HS-5 (cell line): ENCODE measurements around the gene CDH6.
A peak's percentile ranks its signal among the peaks of the same experiment; 100 is the strongest.

ENCODE experiments used
- DNase-seq: peaks from one replicate; pipeline ENCODE4 v3.0.0-alpha.2; 2012; ENCODE audit warnings: low read depth

The CDH6 gene

GRCh38 chr5:31329715-31330114, 136.2 kb downstream of the CDH6 start:
- DNase-seq: no peak

GRCh38 chr5:31332160-31332559, 138.7 kb downstream of the CDH6 start:
- no peak for DNase-seq

GRCh38 chr5:31333475-31333874, 140.0 kb downstream of the CDH6 start:
- DNase-seq: no peak

GRCh38 chr5:31334061-31334860, 140.8 kb downstream of the CDH6 start:
- DNase-seq: no peak

- DNase-seq: no peak
These were observed 142.0 kb downstream of the CDH6 start for GRCh38 chr5:31335456-31335855.

GRCh38 chr5:31343946-31344345, 150.5 kb downstream of the CDH6 start:
- DNase-seq: no peak

- no peak for DNase-seq
These were observed 153.5 kb downstream of the CDH6 start for GRCh38 chr5:31346896-31347551.

GRCh38 chr5:31347552-31347905, 154.0 kb downstream of the CDH6 start:
- DNase-seq: no peak

- no peak for DNase-seq
These were observed 156.9 kb downstream of the CDH6 start for GRCh38 chr5:31350395-31350794.

- DNase-seq: no peak
These were observed 161.9 kb downstream of the CDH6 start for GRCh38 chr5:31355337-31355736.

GRCh38 chr5:31357038-31357437, 163.6 kb downstream of the CDH6 start:
- DNase-seq: no peak

- no peak for DNase-seq
These were observed 166.4 kb downstream of the CDH6 start for GRCh38 chr5:31359839-31360238.

- peak; percentile 95 for DNase-seq
These were observed 167.7 kb downstream of the CDH6 start for GRCh38 chr5:31361234-31361633.

GRCh38 chr5:31361704-31362528, 168.4 kb downstream of the CDH6 start:
- peak; percentile 50 for DNase-seq

GRCh38 chr5:31362529-31362900, 169.0 kb downstream of the CDH6 start:
- DNase-seq: peak; percentile 70

- peak; percentile 31 for DNase-seq
These were observed 169.6 kb downstream of the CDH6 start for GRCh38 chr5:31362931-31363568.

- DNase-seq: peak; percentile 88
These were observed 171.6 kb downstream of the CDH6 start for GRCh38 chr5:31364881-31365636.

- no peak for DNase-seq
These were observed 172.3 kb downstream of the CDH6 start for GRCh38 chr5:31365776-31366175.

GRCh38 chr5:31366941-31367340, 173.5 kb downstream of the CDH6 start:
- no peak for DNase-seq

- no peak for DNase-seq
These were observed 178.6 kb downstream of the CDH6 start for GRCh38 chr5:31372124-31372523.

- no peak for DNase-seq
These were observed 182.7 kb downstream of the CDH6 start for GRCh38 chr5:31375999-31376720.
